Psoas muscle (tissue), 8 donors: ENCODE results near the gene FXN. TPM values are rescaled to one million over a fixed set of nuclear protein-coding genes. Genes with fewer than 3 reads are reported as not detected.
A peak's percentile ranks its signal among the peaks of the same experiment; 100 is the strongest.

ENCODE experiments used
- ATAC-seq, 4 donors: fragments of 200-7000 bp; cut with Tn5 transposase; one replicate each; pipeline ENCODE4 v1.9.1; 2020; ENCODE audit warnings: moderate library complexity in 3 of 4, mild to moderate bottlenecking in 2 of 4
- DNase-seq, 2 donors: peaks; one replicate each; pipeline ENCODE4 v3.0.0-alpha.2; 2020
- H3K27ac ChIP-seq: fragments of 200-600 bp; one replicate; pipeline ENCODE4 v1.8.0; 2022
- H3K27me3 ChIP-seq, 3 donors: fragments of 200-600 bp in 1 of 3; one replicate each; pipeline versions ENCODE4 v1.6.1 to v1.8.0; 2013 to 2022; ENCODE audit warnings: low read length in 2 of 3, mild to moderate bottlenecking in 2 of 3, moderate library complexity in 1 of 3; ENCODE audit not compliant: insufficient read depth in 3 of 3
- H3K36me3 ChIP-seq, 2 donors: fragments of 200-600 bp in 1 of 2; one replicate each; pipeline versions ENCODE4 v1.6.1 to v1.8.0; 2013 to 2022; ENCODE audit warnings: low read depth in 1 of 2, mild to moderate bottlenecking in 1 of 2, moderate library complexity in 1 of 2; ENCODE audit not compliant: insufficient read depth in 1 of 2
- H3K4me1 ChIP-seq: fragments of 200-600 bp; one replicate; pipeline ENCODE4 v1.8.0; 2022
- H3K4me3 ChIP-seq: fragments of 200-600 bp; one replicate; pipeline ENCODE4 v1.8.0; 2022; ENCODE audit warnings: mild to moderate bottlenecking
- H3K9me3 ChIP-seq: fragments of 200-600 bp; one replicate; pipeline ENCODE4 v1.8.0; 2022
- CTCF ChIP-seq: fragments of 200-600 bp; IDR thresholded peaks from one replicate; pipeline ENCODE4 v1.8.0; 2022; ENCODE audit warnings: antibody characterized with exemption
- WGBS, 3 donors: extraction: QIAGEN DNeasy Blood & Tissue Kit; methylation state at CpG; one replicate each; pipeline versions ENCODE4 v1.1.6 to v1.1.7; 2013; 5-methylcytosine and 5-hydroxymethylcytosine counted together
- intact Hi-C, 2 donors: fragments of 100-400 bp; cut with DNase I; formaldehyde crosslinking; loops; one replicate each; pipeline versions ENCODE4 v1.11.0 to v1.14.2; 2022
- polyA plus RNA-seq, 3 donors: library from polyadenylated mRNA; stranded (reverse); fragments of 200-250 nt; gene quantifications; one replicate each; pipeline ENCODE4 v1.2.3, GENCODE V29; 2013
- total RNA-seq, 4 donors: library from RNA; stranded (reverse); fragmentation: NEBNext Ultra II Directional in 2 of 4; extraction: Animal tissue kit (Norgen Biotek cat#: 25700) in 2 of 4; gene quantifications; one replicate each; pipeline versions ENCODE4 v1.2.1 to v1.2.4, GENCODE V29; 2021 to 2023
- donor health status: healthy with polysubstance abuse.
- donor health status: DM: no; HTN: no; CAD: no; lungs with moderate emphysema.
- donor health status: Bipolar disorder and iron deficiency.
- donor health status: healthy.
- donor health status: DM: yes; HTN: yes; CAD: no.
- donor health status: DM: no; HTN: no; CAD: no.
- donor health status: DM: no; HTN: no; CAD: no.
- donor health status: DM: yes; HTN: yes; CAD: no.

The FXN gene
- total and polyA plus RNA-seq, 7 donors: 10.4 to 25.0 (median 19.0) TPM

DNA sequence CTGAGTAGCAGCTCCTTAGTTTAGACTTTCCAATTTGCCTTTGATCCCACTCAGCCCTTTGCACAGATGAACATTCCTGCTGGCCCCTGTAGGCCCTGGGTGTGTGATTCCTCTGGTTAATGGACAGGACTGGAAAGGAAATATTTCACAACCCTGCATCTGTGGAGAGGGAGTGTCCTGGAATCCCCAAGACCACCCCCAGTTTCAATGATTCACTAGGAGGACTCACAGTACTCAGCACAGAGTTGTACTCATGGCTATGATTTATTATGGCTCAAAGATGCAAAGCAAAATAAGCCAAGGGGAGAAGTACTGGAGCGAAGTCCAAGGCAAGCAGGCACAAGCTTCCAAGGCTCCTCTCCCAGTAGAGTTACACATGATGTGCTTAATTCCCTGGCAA, 96.1 kb downstream of the FXN start:
- no peak for TF ChIP-seq CTCF
- H3K27ac ChIP-seq: no peak overlapping the region
- 32 to 58% (median 38%) methylated on average over 1 of the region's 1 CpG for WGBS, 3 donors
- H3K4me1 ChIP-seq: no peaks in the 10 kb centered on the region
- DNase-seq: peak; percentile 30 to 58
- no peaks in the 10 kb centered on the region for H3K9me3 ChIP-seq
- H3K36me3 ChIP-seq: no peaks in the 10 kb centered on the region
- no peak overlapping the region for H3K4me3 ChIP-seq
- peak; percentile 65 to 87 (median 82) for ATAC-seq
- intact Hi-C loops: no loop called here
- H3K27me3 ChIP-seq: no peaks in the 10 kb centered on the region

GRCh38 chr9:69132361-69132760, 96.8 kb downstream of the FXN start:
- ATAC-seq (no peak), DNase-seq (no peak)
- Histone ChIP-seq H3K36me3 (no peaks in the 10 kb centered on the region), H3K9me3 (no peaks in the 10 kb centered on the region), H3K4me3 (no peak overlapping the region), H3K27ac (no peak overlapping the region), H3K27me3 (no peaks in the 10 kb centered on the region), H3K4me1 (no peaks in the 10 kb centered on the region)
- 89 to 96% (median 92%) methylated on average over 4 of the region's 4 CpGs for WGBS, 3 donors
- intact Hi-C loops: no loop called here
- no peak for TF ChIP-seq CTCF

DNA sequence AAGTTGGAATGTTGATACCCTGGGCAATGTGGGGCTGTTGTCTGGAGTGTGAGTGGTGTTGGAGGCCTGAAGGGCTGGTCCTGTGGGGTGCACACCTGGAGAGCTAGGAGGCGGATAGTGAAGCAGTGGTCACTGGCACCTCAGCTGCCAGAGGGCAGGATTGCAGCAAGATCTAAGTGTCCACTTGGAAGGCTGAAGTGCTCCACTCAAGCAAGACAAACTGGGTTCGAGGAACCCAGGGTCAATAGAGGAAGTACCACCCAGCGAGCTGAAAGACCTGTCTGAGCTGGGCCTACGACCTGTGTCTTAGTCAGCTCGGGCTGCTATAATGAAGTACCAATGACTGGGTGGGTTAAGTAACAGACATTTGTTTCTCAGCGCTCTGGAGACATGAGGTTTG, 98.9 kb downstream of the FXN start:
- Histone ChIP-seq H3K4me3 (no peak overlapping the region), H3K27ac (no peak overlapping the region), H3K36me3 (no peaks in the 10 kb centered on the region), H3K27me3 (no peaks in the 10 kb centered on the region), H3K9me3 (no peaks in the 10 kb centered on the region), H3K4me1 (no peaks in the 10 kb centered on the region)
- intact Hi-C loops: no loop called here
- 95 to 100% (median 97%) methylated on average over 6 of the region's 6 CpGs for WGBS, 3 donors
- no peak for TF ChIP-seq CTCF
- DNase-seq (no peak), ATAC-seq (no peak)

GRCh38 chr9:69136185-69136584, 100.6 kb downstream of the FXN start:
- no peak for TF ChIP-seq CTCF
- no peak overlapping the region for H3K27ac ChIP-seq
- DNase-seq (no peak), ATAC-seq (no peak)
- H3K36me3 ChIP-seq: no peaks in the 10 kb centered on the region
- no peaks in the 10 kb centered on the region for H3K9me3 ChIP-seq
- H3K27me3 ChIP-seq: no peaks in the 10 kb centered on the region
- WGBS, 3 donors: 96 to 99% (median 97%) methylated on average over 2 of the region's 2 CpGs
- no peak overlapping the region for H3K4me3 ChIP-seq
- no peaks in the 10 kb centered on the region for H3K4me1 ChIP-seq
- intact Hi-C loops: loop anchor here in 1 of 2 donors (5.0 kb wide), 1 partner anchor 41 kb away; no protein-coding TSS in a partner anchor

DNA sequence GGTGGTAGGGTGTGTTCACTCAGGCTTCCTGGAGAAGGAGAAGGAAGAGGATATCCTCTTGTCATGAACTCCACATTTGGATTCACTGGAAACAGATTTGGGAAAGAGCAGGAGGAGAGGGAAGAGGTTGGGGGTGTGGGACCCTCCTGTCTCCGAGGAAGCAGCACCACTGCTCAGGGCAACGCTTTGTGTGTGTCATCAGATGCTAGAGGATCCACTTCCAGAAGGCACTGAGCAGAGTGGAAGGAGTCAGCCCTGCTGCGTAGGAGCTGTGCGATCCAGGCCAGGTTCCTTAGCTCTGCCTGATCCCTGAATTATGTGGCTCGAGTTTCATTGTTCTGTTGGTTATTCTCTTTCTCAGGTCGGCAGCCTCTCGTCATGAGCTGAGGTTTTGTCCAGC, 101.2 kb downstream of the FXN start:
- TF ChIP-seq CTCF: no peak
- Histone ChIP-seq H3K4me1 (no peaks in the 10 kb centered on the region), H3K4me3 (no peak overlapping the region), H3K27me3 (no peaks in the 10 kb centered on the region), H3K27ac (no peak overlapping the region), H3K9me3 (no peaks in the 10 kb centered on the region), H3K36me3 (no peaks in the 10 kb centered on the region)
- peak; percentile 21 to 62 (median 54) for ATAC-seq
- WGBS, 3 donors: 32 to 46% (median 36%) methylated on average over 7 of the region's 7 CpGs
- DNase-seq: no peak
- intact Hi-C loops: loop anchor here in 1 of 2 donors (5.0 kb wide), 1 partner anchor 41 kb away; no protein-coding TSS in a partner anchor
